HG03064 (cell line): Measurements from ENCODE around the gene LIMD2.
A peak's percentile ranks its signal among the peaks of the same experiment; 100 is the strongest.

Experiments used
- ATAC-seq: cut with Tn5 transposase; IDR thresholded peaks from one replicate; pipeline ENCODE4 v1.9.1; 2021; ENCODE audit warnings: low read depth; ENCODE audit not compliant: unreplicated experiment

The LIMD2 gene

DNA sequence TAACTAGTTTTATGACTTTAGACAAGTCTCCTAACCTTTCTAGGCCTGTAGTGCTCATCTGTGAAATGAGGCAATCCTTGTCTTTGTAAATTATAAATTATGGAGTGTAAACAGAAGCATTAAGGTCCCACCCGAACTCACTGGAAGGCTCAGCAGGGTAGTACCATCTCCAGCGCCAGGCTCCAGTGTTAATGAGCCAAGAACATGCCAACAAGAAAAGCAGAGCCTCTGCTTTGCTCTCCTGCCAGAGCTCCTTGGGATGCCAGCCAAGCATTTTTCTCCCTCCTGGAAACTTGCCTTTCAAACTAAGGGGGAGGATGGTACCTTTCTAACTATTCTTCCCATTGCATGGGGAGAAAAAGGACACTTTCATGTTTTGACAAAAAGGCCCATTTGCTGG lies 14.9 kb downstream of the LIMD2 start:
- no peak for ATAC-seq

DNA sequence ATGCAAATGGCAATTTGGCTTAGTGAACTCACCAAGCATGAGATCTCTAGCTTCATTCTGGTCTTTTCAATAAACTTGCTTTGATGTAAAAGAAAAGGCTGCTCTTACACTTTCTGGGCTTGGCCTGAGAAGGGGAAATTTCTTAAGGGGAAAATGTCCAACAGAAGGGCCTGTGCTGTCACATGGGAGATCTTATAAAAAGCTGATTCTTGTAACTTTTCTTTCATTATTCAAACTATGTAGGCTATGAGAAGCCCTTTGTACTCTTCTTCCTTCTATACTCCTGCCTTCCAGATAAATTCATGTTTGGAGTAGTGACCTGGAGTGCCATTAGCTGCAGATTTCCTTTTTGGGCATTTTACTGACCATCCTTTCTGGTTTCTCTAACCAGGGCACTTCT lies 16.9 kb downstream of the LIMD2 start:
- no peak for ATAC-seq

DNA sequence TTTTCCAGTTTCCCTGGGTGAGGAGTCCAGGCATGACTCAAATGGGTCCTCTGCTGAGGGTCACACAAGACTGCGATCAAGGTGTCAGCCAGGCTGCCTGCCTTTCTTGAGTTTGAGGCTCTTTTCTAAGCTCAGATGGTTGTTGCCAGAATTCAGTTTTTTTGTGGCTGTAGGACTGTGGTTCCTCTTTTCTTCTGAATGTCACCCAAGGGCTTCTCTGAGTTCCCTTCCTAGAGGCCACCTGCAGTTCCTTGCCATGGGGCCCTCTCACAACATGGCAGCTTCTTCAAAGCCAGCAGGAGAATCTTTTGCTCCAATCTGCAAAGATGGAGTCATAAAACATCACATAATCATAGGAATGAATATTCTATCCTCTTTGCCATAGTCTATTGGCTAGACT lies 17.5 kb downstream of the LIMD2 start:
- no peak for ATAC-seq

DNA sequence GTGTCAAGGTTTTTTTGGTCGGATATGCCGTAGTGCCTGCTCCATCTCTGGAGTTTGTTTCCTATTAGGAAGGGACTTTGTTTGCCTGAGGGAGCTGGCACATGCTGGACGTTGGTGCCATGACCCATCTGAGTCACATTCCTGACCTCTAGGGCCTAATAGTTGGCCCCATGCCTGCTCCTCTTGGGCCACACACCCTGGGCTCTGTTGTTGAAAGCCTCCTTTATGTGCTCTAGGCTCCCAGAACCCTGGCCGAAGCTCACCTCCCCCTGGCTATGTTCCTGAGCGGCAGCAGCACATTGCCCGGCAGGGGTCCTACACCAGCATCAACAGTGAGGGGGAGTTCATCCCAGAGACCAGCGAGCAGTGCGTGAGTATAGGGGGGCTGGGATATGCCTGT lies 18.4 kb downstream of the LIMD2 start:
- no peak for ATAC-seq

DNA sequence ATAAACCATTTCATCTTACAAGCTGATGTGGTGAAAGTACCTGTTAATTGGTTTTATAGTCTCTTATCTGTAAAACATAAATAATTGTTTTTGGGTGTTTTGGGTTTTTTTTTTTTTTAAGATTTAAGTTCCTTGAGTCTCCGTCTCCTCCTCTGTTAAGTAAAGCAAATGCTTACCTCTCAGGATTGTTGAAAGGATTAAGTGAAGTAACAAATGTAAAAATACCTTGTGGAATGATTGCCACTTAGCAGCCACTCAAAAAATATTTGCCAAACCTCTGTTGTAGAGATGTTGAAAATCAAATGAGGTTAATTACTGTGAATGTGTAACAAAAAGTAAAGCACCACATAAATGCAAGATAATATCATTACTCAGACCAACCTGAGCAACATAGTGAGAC lies 19.2 kb downstream of the LIMD2 start:
- ATAC-seq, result no peak

DNA sequence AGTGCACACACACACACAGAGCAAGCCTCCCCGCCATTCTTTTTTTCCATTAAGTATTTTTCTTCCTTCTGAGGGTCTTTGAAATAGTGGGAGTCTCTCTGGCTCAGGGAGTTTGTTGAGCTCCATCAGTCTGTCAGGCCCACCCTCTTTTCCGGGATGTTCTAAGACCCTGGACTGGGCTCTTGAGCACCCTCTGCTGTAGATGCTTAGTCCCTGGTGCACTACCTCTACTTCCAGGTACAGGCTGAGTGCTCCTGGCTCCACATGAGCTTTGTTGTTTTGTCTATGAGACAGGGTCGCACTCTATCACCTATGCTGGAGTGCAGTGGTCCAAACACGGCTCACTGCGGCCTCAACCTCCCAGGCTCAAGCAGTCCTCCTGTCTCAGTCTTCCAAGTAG lies 20.7 kb downstream of the LIMD2 start:
- no peak for ATAC-seq

DNA sequence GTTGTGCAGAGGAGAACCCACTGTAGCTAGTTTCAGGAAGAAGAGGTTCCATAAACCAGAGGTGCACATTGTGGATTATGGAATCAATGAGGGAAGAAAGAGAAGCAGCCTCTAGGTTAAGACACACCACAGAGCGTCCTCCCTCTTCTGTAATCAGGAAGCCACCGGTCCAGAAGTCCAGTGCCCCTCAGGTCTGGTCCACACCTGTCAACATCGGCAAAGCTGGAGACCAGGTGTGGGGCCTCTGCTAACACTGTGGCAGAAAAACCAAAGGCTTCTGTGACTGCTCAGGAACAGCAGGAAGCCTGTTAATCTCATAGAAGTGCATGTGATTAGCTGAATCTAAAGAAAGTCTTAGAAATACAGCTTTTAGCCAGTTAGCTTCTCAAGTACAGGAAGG lies 23.3 kb downstream of the LIMD2 start:
- no peak for ATAC-seq

DNA sequence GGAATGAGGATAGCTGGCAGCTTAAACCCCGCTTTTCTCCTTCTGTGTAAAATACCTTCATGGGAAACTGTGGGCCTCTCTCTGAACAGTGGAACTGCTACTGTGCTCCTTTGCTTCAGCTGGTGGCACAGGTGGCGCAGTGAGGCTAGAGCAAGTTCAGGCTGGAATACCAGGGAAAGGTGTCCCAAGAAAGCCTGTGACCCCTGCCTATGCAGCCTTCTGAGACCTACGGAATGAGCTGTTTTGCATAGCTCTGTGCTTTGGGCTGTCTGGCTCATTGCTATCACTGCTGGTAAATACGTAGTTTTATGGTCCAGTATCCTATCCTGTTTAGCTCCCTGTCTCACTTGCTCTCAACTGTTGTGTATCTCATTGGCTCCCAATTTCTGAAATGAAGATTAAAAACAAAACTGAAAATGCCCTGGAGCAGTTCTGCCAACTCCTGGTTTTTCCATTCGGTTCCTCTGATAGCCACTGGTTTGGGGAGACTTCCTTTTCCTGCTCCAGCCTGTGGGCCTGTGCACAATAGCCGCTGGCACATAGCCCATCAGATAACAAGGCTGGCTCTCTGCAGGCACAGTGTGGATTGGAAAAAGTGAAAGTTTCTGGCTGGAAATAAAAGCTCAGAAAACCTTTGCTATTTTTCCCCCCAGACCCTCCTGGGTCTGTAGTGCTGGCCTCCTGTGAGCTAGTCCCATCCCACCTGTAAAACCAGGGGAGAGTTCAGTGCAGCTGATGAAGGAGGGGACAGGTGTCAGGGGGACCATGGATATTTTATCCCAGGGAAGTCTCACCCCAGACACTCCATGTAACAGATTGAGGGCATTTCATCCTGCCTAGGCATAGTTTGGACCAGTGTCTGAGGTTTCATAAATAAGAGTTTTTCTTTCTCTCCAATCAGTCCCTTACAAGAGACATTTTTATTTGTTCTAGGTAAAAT lies 24.0 kb downstream of the LIMD2 start:
- ATAC-seq, result no peak

DNA sequence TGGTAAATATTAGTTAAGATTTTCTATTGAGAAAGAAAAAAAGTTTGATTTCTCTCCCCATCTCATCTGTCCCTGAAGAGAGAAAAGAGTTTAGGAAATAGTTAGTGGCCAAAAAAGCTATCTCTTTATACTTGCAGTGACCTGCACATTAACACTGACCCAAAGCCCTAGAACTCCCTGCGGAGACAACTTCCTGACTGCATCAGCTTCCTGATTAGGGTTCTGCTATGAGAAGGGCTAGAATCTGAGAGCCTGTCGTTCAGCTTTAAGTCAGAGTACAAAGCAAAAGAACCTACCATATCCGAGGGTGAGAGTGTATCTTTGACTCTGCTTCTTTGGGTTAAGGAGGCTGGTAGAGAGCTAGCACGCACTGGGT lies 24.7 kb downstream of the LIMD2 start:
- no peak for ATAC-seq

DNA sequence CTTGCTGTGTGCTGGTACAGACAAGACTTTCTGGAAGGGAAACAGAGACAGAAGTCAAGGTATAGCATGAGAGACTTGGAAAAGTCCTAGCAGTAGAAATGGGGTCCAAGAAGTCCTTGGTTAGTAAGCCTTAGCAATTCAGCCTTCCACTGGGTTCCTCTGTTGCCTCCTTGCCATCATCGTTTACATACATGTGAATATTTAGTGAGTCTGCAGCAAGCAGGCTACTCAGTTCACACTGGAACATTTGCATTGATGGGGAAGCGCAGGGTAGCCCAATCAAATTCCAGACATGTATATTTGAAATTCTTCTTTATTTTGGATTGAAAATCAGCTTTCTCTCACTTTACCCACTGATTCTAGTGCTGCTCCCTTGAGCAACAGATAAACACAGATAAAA lies 27.1 kb downstream of the LIMD2 start:
- no peak for ATAC-seq

DNA sequence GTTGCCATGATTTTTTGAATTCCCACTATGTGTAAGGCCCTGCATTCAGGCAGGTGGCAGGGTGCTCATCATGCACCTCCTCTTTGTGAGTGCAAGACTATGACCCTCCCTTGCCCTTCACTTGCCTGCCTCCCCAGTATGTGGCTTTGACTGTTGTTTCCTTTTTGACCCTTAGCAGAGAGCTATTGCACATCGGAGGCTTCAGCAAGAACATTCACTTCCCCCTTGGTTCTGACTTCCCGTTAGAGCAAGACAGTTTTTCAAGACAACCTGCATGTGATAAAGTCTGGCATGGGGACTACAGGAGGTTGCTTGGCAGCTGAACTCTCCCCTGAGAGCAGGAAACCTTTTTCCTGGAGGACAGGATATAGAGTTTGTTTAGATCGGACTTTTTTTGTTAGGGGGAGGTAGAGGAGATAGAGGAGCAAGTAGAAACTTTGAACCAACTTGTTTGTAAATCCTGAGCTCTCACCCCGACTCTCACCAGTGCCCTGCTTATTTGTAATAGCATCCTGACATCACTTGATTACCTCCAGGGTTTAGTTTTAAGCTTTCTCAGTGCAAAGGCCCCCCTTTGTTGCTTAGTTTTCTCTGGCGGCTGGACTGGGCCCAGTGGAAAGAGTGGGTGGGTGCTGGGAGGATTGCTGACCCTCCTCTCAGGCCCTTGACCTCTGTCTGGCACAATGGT lies 34.3 kb downstream of the LIMD2 start:
- ATAC-seq, result no peak

DNA sequence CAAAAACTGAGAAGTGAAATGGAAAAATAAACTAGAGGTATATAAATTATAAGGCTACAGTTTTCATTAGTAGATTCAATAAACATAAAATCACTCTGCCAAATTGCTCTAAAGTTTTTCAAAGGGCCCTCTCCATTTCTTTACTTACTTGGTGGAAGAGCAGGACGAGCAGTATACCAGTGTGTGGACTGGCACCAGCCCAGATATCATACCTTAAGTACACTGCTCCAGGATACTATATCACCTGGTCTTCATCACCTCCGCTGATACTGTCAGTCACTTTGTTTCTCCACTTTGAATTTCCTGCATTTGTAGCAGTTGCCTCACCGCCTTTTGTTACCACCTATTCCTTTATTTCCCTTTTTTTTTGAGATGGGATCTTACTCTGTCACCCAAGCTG lies 40.1 kb downstream of the LIMD2 start:
- ATAC-seq, result no peak

DNA sequence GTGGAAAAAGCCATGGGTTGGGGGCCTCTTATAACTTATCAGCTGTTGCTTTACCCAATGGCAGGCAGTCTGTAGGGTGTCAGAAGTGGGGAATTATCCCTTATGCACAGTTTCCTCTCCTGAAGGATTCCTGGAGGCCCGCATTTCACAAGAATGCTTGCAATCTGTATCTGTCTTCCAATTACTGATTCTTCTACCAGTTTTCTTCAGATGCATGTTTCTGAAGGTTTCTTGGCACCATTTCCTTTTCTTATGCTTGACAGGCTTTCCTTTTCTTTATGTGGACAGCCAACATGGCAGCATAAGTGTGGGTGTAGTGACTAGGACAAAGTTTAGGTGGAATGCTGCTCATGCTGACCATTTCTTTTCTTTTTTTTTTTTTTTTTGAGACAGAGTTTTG lies 41.6 kb downstream of the LIMD2 start:
- ATAC-seq, result no peak

DNA sequence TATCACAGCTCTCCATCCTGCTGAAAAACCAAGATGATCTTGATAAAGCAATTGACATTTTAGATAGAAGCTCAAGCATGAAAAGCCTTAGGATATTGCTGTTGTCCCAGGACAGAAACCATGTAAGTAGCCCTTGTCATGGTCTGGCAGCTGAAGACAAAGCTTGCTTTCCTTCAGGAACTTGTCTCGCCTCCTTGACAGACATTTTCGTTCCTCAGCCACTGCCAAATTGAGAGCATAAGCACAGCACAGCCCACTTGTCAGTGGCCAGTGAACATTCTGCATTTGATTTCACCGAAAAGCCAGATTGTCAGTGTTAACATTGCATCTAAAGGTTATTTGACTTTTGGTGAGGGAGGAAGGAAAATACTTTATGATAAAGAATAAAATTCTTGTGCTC lies 42.1 kb downstream of the LIMD2 start:
- ATAC-seq, result no peak

DNA sequence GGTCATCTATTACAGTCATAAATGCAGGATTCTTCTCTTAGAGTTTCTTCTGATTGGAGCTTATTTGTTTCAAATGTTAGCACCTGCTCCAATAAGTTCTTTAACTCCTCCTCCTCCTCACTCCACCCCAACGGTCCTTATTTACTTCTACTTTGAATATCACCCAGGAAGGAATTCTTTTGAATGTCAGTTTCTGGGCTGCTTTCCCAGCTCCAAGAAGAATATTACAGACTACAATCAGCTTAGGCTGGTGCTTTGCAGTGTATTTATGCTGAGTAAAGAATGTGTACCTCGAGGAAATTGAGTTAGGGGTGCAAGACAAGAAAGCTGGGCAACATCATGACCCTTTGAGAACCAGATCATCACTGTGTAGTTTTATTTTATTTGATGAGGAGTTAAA lies 46.9 kb downstream of the LIMD2 start:
- no peak for ATAC-seq

DNA sequence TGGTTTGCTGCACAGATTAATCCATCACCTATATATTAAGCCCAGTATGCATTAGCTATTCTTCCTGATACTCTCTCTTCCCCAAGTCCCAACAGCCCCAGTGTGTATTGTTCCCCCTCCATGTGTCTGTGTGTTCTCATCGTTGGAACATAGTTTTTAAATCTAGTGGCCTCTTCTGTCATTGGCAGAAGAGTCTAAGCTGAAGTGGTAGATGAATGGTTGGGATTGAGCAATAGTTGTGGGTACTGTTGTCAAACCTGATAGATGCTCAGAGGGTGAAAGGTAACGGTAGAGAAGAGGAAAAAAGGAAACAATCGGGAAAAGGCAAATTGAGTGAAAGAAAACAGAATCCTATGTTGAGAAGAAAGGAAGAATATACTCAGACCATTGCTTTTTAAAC lies 47.8 kb downstream of the LIMD2 start:
- no peak for ATAC-seq

DNA sequence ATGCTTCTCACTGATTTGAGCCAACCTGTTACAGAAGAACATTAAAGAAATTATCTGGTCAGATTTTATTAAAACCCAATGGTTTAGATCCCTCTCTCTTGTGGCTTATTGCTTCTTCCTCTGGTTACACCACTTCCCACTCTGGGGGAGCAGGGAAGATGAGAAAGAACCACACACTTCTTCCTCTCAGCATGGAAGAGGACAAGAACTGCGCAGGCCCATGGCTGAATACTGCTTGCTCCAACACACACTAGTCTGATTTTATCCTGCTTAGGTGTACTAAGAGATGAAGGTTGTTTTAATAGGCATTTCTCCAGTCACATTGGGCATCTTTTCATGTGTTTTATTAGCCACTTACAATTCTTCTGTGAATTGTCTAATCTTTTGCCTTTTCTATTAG lies 50.1 kb downstream of the LIMD2 start:
- no peak for ATAC-seq

DNA sequence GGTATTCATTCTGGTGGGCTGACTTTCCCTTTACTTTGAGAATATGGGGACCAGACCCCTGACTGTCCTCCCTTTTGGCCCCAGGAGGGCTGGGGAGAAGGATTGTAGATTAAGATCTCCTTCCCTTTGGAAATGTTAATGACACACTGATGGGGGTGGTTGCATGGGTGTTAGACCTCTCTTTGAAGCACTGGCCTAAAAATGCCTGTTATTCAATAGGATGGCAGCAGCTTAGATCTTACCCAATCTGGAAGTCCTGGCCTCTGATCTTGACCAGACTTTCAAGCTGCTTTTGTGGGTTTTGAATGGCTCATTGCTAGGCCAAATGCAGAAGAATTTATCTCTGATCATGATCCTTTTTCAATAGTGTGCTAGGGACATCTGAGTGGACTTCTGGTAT lies 52.0 kb downstream of the LIMD2 start:
- no peak for ATAC-seq

DNA sequence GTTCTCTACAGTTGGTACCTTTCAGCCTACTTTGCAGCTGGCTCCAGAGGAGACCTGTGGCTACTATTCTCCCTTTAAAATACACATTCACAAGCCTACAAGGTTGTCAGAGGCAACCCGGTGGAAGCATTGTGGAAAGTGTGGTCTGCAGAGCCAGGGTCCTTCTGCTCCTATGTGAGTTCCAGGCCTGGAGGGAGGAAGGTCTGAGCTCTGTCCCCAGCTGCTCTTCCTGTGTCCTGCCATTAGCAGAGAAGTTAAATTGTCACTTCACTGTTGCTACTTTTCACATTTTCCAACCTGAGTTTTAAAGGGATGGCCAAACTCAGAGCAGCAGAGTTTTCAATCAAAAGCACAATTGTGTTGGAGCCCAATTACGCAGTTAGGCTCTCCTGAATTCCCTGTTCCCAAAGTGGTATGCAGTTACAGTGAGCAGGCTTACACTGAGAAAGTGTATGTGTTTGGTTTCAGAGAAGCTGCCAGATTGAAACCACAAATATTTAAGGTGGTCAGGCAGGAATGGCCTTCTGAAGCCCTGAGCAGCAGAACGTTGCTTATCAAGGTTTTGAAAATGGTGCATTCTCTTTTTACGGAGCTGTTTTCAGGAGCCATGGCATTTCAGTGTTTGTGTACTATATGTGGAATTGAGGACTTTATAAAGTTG lies 52.7 kb downstream of the LIMD2 start:
- ATAC-seq, result no peak

DNA sequence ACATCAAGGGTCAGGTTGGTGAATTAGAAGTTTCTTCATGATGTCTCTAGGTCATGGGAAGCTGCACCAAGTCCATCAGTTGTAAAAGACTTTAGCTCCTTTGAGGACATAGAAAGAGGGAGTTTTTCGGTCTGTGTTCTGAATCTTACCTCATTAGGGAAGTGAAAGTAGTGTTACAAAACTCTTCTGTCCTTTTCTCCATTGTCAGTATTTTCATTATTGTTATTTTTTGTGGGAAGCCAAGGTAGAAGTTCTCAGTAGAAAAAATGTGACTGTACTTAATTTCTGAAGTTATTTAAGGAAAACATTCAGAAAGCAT lies 53.5 kb downstream of the LIMD2 start:
- ATAC-seq, result peak; percentile 79
